Suprapubic skin (tissue), 4 donors: Measurements from ENCODE around the gene SCARB1. TPM values are rescaled to one million over a fixed set of nuclear protein-coding genes. Genes with fewer than 3 reads are reported as not detected.
"Not testable (repeated sequence)": the region's sequence is repeated elsewhere in the genome, so short reads cannot be mapped to it uniquely, and the experiment has no call there.

Experiments used
- DNase-seq, 2 donors: peaks; one replicate each; pipeline ENCODE4 v3.0.0-alpha.2; 2019; ENCODE audit warnings: low spot score in 2 of 2
- H3K27ac ChIP-seq: fragments of 200-600 bp; sonication (generic); one replicate; pipeline ENCODE4 v1.5.1; 2019
- H3K27me3 ChIP-seq: fragments of 200-600 bp; sonication (generic); one replicate; pipeline ENCODE4 v1.5.1; 2019
- H3K36me3 ChIP-seq: fragments of 200-600 bp; sonication (generic); one replicate; pipeline ENCODE4 v1.5.1; 2019
- H3K4me1 ChIP-seq: fragments of 200-600 bp; sonication (generic); one replicate; pipeline ENCODE4 v1.5.1; 2019
- H3K4me3 ChIP-seq: fragments of 200-600 bp; sonication (generic); one replicate; pipeline ENCODE4 v1.5.1; 2019; ENCODE audit warnings: mild to moderate bottlenecking
- H3K9me3 ChIP-seq: fragments of 200-600 bp; sonication (generic); one replicate; pipeline ENCODE4 v1.5.1; 2019
- EP300 ChIP-seq: sonication (generic); formaldehyde crosslinking; IDR thresholded peaks from one replicate; pipeline ENCODE4 v1.6.1; 2017; ENCODE audit warnings: antibody characterized with exemption
- POLR2A ChIP-seq, 2 donors: fragments of 450-650 bp; IDR thresholded peaks; one replicate each; pipeline ENCODE4 v1.6.1; 2017; ENCODE audit warnings: antibody characterized with exemption in 2 of 2, mild to moderate bottlenecking in 2 of 2, moderate library complexity in 2 of 2
- POLR2AphosphoS5 ChIP-seq, 3 donors: sonication (generic); formaldehyde crosslinking; IDR thresholded peaks; one replicate each; pipeline ENCODE4 v1.6.1; 2017; ENCODE audit warnings: antibody characterized with exemption in 3 of 3
- WGBS: methylation state at CpG from one replicate; pipeline ENCODE4 v1.1.5; 2018; 5-methylcytosine and 5-hydroxymethylcytosine counted together
- total RNA-seq, 4 donors: library from RNA; depleted of rRNA; stranded (reverse); fragments of >200 nt; gene quantifications; one replicate each; pipeline ENCODE4 v1.1.0, GENCODE V29; 2016
- TF ChIP-seq, protein P1 (sequence below), 2 donors: fragments of 200-600 bp in 1 of 2; fragments of 450-650 bp in 1 of 2; sonication (generic) in 1 of 2; IDR thresholded peaks; one replicate each; pipeline ENCODE4 v1.5.1; 2016 to 2019; ENCODE audit warnings: antibody characterized with exemption in 2 of 2, mild to moderate bottlenecking in 1 of 2, moderate library complexity in 1 of 2

Gene SCARB1
- total RNA-seq, 4 donors from 2014 or later, result 25.6 to 38.1 (median 29.0) TPM

DNA sequence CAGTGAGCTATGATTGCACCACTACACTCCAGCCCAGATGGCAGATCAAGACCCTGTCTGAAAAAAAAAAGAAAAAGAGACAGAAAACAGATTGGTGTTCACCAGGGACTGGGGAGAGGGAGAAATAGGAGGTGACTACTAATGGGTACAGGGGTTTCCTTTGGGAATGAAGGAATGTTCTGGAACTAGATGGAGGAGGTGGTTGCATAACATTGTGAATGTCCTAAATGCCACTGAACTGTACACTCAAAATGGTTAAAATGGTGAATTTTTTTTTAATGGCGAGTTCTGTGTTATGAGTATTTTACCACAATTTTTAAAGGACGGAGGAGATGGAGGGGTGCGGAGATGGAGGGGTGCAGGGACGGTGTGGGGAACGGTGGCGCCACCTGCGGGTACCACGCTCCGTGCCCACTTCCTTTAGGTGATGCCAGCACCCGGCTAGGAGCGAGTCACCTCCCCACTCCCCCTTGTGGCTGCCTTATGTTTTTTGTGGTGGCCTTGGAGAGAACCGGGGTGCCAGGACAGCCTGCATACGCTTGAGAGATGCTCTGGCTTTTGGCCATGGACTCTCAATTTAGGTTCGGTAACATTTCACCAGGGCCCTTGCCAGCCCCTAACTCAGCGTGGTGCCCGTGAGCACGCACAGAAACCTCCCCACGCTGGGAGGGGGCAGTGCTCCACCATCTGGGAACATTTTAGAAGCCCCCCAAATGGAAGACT is 34.7 kb upstream of the SCARB1 start:
- no peaks in the 10 kb centered on the region for H3K9me3 ChIP-seq
- TF ChIP-seq, protein P1, sequence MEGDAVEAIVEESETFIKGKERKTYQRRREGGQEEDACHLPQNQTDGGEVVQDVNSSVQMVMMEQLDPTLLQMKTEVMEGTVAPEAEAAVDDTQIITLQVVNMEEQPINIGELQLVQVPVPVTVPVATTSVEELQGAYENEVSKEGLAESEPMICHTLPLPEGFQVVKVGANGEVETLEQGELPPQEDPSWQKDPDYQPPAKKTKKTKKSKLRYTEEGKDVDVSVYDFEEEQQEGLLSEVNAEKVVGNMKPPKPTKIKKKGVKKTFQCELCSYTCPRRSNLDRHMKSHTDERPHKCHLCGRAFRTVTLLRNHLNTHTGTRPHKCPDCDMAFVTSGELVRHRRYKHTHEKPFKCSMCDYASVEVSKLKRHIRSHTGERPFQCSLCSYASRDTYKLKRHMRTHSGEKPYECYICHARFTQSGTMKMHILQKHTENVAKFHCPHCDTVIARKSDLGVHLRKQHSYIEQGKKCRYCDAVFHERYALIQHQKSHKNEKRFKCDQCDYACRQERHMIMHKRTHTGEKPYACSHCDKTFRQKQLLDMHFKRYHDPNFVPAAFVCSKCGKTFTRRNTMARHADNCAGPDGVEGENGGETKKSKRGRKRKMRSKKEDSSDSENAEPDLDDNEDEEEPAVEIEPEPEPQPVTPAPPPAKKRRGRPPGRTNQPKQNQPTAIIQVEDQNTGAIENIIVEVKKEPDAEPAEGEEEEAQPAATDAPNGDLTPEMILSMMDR (IDR thresholded peaks at IDR 0.05), result peak in 1 of 2 donors; percentile 54
- no peak for TF ChIP-seq EP300
- no peaks in the 10 kb centered on the region for H3K27me3 ChIP-seq
- H3K4me1 ChIP-seq, result peaks cover 6% of the 10 kb centered on the region
- H3K36me3 ChIP-seq, result no peaks in the 10 kb centered on the region
- no peak overlapping the region for H3K4me3 ChIP-seq
- WGBS, result 26% methylated on average over 17 of the region's 18 CpGs
- H3K27ac ChIP-seq, result no peak overlapping the region
- DNase-seq, result no peak

DNA sequence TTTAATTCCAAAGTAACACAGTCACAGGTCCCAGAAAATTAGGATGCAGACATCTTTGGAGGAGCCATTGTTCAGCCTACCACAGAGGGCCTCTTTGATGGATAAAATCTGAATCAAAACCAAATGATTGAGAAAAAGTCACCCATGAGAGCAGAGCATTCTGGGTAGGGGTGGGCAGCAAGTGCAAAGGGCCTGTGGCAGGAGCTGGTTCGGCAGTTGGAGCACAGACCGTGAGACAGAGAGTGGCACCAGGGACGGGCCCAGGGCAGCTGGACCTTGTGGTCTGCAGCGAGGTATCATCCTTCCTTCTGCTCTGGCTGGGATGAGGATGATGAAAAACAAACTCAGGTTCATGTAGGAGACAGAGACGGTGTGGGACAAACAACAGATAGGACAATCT is 32.8 kb upstream of the SCARB1 start:
- H3K27me3 ChIP-seq, result no peaks in the 10 kb centered on the region
- no peaks in the 10 kb centered on the region for H3K9me3 ChIP-seq
- no peaks in the 10 kb centered on the region for H3K36me3 ChIP-seq
- H3K27ac ChIP-seq, result no peak overlapping the region
- 91% methylated on average over 5 of the region's 5 CpGs for WGBS
- DNase-seq, result no peak
- peaks cover 6% of the 10 kb centered on the region for H3K4me1 ChIP-seq
- H3K4me3 ChIP-seq, result no peak overlapping the region
- TF ChIP-seq POLR2AphosphoS5 (IDR thresholded peaks at IDR 0.05) (no peak), POLR2A (IDR thresholded peaks at IDR 0.05) (no peak), EP300 (no peak)
- TF ChIP-seq, protein P1 (IDR thresholded peaks at IDR 0.05), result no peak

DNA sequence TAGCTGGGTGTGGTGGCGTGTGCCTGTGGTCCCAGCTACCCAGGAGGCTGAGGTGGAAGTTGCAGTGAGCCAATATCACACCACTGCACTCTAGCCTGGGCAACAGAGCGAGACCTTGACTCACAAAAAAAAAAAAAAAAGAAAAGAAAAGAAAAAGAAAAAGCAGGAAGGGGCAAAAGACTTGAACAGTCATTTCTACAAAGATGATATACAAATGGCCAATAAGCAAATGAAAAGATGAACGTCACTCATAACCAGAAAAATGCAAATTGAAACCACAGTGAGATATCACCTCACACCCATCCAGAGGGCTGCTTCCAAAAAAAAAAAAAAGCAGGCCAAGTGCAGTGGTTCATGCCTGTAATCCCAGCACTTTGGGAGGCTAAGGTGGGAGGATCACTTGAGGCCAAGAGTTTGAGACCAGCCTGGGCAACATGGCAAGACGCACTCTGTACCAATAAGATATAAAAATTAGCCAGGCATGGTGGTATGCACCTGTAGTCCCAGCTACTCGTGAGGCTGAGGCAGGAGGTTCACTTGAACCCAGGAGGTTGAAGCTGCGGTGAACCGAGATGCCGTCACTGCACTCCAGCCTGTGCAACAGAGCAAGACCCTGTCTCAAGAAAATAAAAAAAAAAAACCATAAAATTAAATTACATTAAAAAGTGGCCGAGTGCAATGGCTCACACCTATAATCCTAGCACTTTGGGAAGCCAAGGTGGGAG is 30.3 kb upstream of the SCARB1 start:
- H3K4me1 ChIP-seq, result peaks cover 6% of the 10 kb centered on the region
- no peak for DNase-seq
- no peak overlapping the region for H3K4me3 ChIP-seq
- H3K36me3 ChIP-seq, result no peaks in the 10 kb centered on the region
- TF ChIP-seq POLR2A (IDR thresholded peaks at IDR 0.05), result no peak
- no peak for TF ChIP-seq EP300
- TF ChIP-seq, protein P1 (IDR thresholded peaks at IDR 0.05), result no peak
- H3K27ac ChIP-seq, result no peak overlapping the region
- H3K9me3 ChIP-seq, result no peaks in the 10 kb centered on the region
- no peaks in the 10 kb centered on the region for H3K27me3 ChIP-seq
- 96% methylated on average over 9 of the region's 9 CpGs for WGBS

DNA sequence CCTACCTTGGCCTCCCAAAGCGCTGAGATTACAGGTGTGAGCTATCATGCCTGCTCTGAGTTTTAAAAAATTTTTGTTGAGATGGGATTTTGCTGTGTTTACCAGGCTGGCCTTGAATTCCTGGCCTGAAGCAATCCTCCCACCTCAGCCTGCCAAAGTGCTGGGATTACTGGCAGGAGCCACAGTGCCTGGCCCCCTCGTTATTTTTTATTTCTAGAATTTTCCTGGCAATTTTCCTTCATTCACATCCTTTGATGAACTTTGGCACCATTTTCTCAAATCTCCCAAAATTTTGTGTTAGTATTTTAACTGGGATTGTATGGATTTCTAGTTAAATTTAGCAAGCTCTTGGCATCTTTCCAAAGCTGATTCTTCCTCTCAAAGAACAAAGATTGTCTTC is 24.6 kb upstream of the SCARB1 start:
- Histone ChIP-seq H3K27ac (no peak overlapping the region), H3K27me3 (no peaks in the 10 kb centered on the region), H3K36me3 (no peaks in the 10 kb centered on the region), H3K4me1 (peaks cover 6% of the 10 kb centered on the region), H3K4me3 (no peak overlapping the region), H3K9me3 (no peaks in the 10 kb centered on the region)
- no peak for DNase-seq
- WGBS, result 49% methylated on average over 2 of the region's 2 CpGs
- TF ChIP-seq, protein P1 (IDR thresholded peaks at IDR 0.05), result no peak
- TF ChIP-seq POLR2A (IDR thresholded peaks at IDR 0.05) (no peak), EP300 (no peak), POLR2AphosphoS5 (IDR thresholded peaks at IDR 0.05) (no peak)

DNA sequence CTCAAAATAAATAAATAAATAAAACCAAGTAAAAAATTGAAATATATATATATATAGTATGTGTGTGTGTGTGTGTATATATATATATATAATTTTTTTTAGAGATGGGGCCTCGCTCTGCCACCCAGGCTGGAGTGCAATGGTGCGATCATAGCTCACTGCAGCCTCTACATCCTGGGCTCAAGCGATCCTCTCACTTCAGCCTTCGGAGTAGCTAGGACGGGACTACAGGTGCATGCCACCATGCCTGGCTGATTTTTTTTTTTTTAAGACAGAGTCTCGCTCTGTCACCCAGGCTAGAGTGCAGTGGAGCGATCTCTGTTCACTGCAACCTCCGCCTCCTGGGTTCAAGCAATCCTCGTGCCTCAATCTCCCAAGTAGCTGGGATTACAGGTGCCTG is 24.1 kb upstream of the SCARB1 start:
- WGBS, result 95% methylated on average over 9 of the region's 9 CpGs
- not testable (repeated sequence) for H3K4me3 ChIP-seq, DNase-seq, H3K27ac ChIP-seq, H3K36me3 ChIP-seq, H3K4me1 ChIP-seq, H3K27me3 ChIP-seq, H3K9me3 ChIP-seq
